Left ventricle myocardium inferior (tissue), 1 donor: ENCODE measurements around the gene SYK. TPM values are rescaled to one million over a fixed set of nuclear protein-coding genes. Genes with fewer than 3 reads are reported as not detected.

Experiments
- DNase-seq: peaks from one replicate; pipeline ENCODE4 v3.0.0-alpha.2; 2020
- H3K27ac ChIP-seq: fragments of 200-600 bp; replicated peaks from 2 replicates; pipeline ENCODE4 v1.8.0; 2021
- H3K27me3 ChIP-seq: fragments of 200-600 bp; 2 replicates; pipeline ENCODE4 v1.8.0; 2021; ENCODE audit warnings: low read depth
- H3K36me3 ChIP-seq: fragments of 200-600 bp; 2 replicates; pipeline ENCODE4 v1.8.0; 2021
- H3K4me1 ChIP-seq: fragments of 200-600 bp; 2 replicates; pipeline ENCODE4 v1.8.0; 2021
- H3K4me3 ChIP-seq: fragments of 200-600 bp; 2 replicates; pipeline ENCODE4 v1.8.0; 2021; ENCODE audit warnings: mild to moderate bottlenecking, moderate library complexity
- H3K9me3 ChIP-seq: fragments of 200-600 bp; replicated peaks from 2 replicates; pipeline ENCODE4 v1.8.0; 2021
- intact Hi-C: fragments of 100-400 bp; cut with micrococcal nuclease; formaldehyde crosslinking; loops from one replicate; pipeline ENCODE4 v1.11.0; 2022
- total RNA-seq: library from RNA; stranded (reverse); fragmentation: NEBNext Ultra II Directional; extraction: Animal tissue kit (Norgen Biotek cat#: 25700); gene quantifications from one replicate; pipeline ENCODE4 v1.2.1, GENCODE V29; 2021
- TF ChIP-seq, protein P1 (sequence below): fragments of 200-600 bp; IDR thresholded peaks from 2 replicates; pipeline ENCODE4 v1.8.0; 2021; ENCODE audit warnings: antibody characterized with exemption, mild to moderate bottlenecking, borderline replicate concordance
- donor health status: DM: no; HTN: yes; CAD: no; lungs with severe emphysema.

The SYK gene
- total RNA-seq, 1 donor from 2014 or later: 5.4 TPM

DNA sequence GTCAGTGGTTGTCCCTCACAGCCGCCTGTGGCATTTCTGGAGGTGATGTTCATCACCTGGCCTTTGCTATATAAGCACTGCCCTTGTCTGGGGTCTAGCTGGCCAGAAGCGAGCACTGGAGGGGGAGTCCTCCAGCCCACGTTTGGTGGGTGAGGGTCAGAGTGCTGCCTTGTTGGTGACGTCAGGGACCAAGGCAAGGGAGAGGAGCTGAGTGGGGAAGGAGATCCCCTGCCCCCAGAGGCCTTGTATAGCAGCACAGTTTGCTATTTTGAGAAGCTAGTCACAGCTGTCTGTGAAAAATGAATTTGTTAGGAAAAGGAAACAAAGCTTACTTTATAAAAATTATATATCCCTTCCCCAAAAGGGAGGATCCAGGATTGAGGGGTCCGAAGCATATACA, 49.8 kb downstream of the SYK start:
- H3K27me3 ChIP-seq: no peaks in the 10 kb centered on the region
- no peaks in the 10 kb centered on the region for H3K36me3 ChIP-seq
- no peaks in the 10 kb centered on the region for H3K9me3 ChIP-seq
- H3K27ac ChIP-seq: no peak overlapping the region
- no peak for DNase-seq
- TF ChIP-seq, protein P1, sequence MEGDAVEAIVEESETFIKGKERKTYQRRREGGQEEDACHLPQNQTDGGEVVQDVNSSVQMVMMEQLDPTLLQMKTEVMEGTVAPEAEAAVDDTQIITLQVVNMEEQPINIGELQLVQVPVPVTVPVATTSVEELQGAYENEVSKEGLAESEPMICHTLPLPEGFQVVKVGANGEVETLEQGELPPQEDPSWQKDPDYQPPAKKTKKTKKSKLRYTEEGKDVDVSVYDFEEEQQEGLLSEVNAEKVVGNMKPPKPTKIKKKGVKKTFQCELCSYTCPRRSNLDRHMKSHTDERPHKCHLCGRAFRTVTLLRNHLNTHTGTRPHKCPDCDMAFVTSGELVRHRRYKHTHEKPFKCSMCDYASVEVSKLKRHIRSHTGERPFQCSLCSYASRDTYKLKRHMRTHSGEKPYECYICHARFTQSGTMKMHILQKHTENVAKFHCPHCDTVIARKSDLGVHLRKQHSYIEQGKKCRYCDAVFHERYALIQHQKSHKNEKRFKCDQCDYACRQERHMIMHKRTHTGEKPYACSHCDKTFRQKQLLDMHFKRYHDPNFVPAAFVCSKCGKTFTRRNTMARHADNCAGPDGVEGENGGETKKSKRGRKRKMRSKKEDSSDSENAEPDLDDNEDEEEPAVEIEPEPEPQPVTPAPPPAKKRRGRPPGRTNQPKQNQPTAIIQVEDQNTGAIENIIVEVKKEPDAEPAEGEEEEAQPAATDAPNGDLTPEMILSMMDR: peak; percentile 20
- peaks cover 16% of the 10 kb centered on the region for H3K4me1 ChIP-seq
- H3K4me3 ChIP-seq: no peak overlapping the region
- intact Hi-C loops: no loop called here

DNA sequence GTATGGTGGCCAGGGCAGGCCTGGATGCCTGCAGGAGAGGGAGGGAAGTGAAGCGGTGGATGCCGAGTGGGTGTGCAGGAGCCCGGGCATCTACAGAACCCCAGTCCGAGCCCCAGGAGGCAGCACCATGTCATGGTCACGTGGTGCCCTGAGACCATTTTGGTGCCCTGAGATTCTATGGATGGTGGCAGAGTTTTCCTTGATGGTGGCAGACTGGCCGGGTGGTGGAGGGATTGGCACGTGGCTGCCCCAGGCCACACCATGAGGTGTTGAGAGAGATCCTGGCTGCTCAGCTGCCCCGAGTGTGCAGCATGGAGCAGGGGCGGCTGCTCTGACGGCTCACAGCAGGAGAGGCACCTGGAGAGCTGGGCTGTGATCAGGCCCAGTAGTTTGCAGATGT, 52.3 kb downstream of the SYK start:
- peaks cover 20% of the 10 kb centered on the region for H3K4me1 ChIP-seq
- no peaks in the 10 kb centered on the region for H3K36me3 ChIP-seq
- no peak for DNase-seq
- no peaks in the 10 kb centered on the region for H3K9me3 ChIP-seq
- TF ChIP-seq, protein P1: no peak
- H3K4me3 ChIP-seq: no peak overlapping the region
- H3K27ac ChIP-seq: no peak overlapping the region
- intact Hi-C loops: no loop called here
- H3K27me3 ChIP-seq: no peaks in the 10 kb centered on the region

DNA sequence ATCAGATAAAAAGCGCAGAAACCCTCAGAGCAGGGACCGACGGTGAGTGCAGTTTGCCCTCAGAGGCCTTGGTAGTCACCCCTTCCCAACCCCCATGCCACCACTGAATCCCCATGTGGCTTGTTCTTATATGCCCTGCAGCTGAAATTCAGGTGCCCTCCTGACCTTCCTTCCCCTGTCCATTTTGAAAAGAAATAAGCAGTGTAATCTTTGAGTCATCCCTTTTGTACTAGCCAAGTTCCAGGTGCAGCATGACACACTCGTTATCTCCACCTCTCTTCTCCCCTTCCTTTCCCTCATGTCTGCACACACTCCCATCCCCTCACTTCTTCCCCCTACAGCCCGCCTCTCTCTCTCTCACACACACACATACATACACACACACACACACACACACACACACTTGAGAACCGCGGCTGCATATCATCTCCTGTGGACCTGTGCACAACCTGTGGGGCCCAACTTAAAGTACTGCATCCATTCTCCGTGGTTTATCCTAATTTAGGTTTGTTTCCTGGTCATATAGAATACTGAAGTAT, 53.1 kb downstream of the SYK start:
- intact Hi-C loops: no loop called here
- Histone ChIP-seq H3K27me3 (no peaks in the 10 kb centered on the region), H3K9me3 (no peaks in the 10 kb centered on the region), H3K4me3 (no peak overlapping the region), H3K27ac (no peak overlapping the region), H3K36me3 (no peaks in the 10 kb centered on the region), H3K4me1 (peaks cover 20% of the 10 kb centered on the region)
- DNase-seq: no peak
- TF ChIP-seq, protein P1: no peak

DNA sequence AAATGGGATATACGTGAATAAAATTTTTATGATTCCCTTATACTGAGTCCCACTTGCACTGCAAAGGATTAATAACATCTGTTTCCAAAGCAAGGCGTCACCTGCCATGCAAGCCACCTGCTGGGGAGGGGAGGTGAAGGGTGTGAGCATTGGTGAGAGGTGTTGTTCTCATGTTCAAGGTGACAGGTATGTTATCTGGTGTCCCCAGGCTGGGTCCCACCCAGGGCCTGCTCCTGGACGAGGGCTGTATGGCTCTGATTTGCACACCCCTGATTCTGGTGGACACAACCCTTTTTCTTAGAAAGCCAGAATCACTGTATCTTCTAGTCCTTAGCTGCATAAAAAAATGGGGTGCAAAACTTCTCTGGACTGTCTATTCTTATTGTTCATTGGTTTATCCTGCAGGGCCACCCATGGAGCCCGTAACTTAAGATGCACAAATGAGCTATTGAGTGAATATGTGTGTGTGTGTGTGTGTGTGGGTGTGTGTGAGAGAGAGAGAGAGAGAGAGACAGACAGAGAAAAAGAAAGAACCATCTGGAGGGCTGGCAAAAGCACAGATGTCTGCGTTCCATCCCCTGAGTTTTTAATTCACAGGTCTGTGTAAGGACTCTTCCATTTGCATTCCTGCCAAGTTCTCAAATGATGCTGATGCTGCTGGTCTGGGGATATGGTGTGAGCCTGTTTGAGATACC, 53.7 kb downstream of the SYK start:
- no peaks in the 10 kb centered on the region for H3K27me3 ChIP-seq
- no peak for DNase-seq
- no peaks in the 10 kb centered on the region for H3K36me3 ChIP-seq
- no peak overlapping the region for H3K4me3 ChIP-seq
- TF ChIP-seq, protein P1: no peak
- no peak overlapping the region for H3K27ac ChIP-seq
- H3K4me1 ChIP-seq: peaks cover 20% of the 10 kb centered on the region
- H3K9me3 ChIP-seq: no peaks in the 10 kb centered on the region
- intact Hi-C loops: no loop called here

DNA sequence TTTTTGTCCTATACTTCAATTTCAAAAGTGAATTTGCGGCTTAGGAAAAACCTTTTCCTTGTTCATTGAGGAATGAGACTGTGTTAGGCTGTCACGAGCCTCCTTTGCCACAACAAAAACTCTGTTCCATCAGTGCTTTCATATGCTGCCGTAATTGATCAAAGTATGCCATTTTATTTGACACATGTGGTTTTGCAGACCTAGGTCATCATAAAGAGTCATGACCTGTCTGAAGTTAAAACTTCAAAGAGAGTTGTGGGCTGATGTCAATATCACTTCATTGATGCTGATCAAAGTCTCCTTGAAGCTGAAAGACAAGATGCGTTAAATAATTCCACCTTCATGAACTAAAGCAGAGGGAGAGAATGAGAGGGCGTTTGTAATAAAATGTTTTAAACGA, 55.5 kb downstream of the SYK start:
- intact Hi-C loops: no loop called here

More for the DNA sequence above, 55.5 kb downstream of the SYK start:
- H3K4me1 ChIP-seq: peaks cover 14% of the 10 kb centered on the region
- TF ChIP-seq, protein P1: no peak
- H3K36me3 ChIP-seq: no peaks in the 10 kb centered on the region
- DNase-seq: no peak
- H3K27me3 ChIP-seq: no peaks in the 10 kb centered on the region
- no peaks in the 10 kb centered on the region for H3K9me3 ChIP-seq
- no peak overlapping the region for H3K4me3 ChIP-seq
- no peak overlapping the region for H3K27ac ChIP-seq
